ENCODE measurements around the gene IP6K2. TPM values are rescaled to one million over a fixed set of nuclear protein-coding genes. Genes with fewer than 3 reads are reported as not detected.

Gene IP6K2
- polyA plus RNA-seq, 2 of the 4 experiments (the other 2 are of a cell fraction): 61.9 to 78.4 TPM

GRCh38 chr3:48647714-48648113 lies 69.3 kb downstream of the IP6K2 start (continued):
- no peak for TF ChIP-seq HDAC2 (IDR thresholded peaks at IDR 0.05)
- TF ChIP-seq ELK1 (IDR thresholded peaks at IDR 0.05; ENCODE audit: low read depth, low read length): no peak

GRCh38 chr3:48644898-48645760 lies 71.9 kb downstream of the IP6K2 start:
- H3K4me2 ChIP-seq: no peak overlapping the region
- H3K4me3 ChIP-seq: no peak overlapping the region
- 93% methylated on average over 16 of the region's 22 CpGs for WGBS (ENCODE audit: missing lambda C conversion rate)
- FAIRE-seq: no peak
- H3K4me1 ChIP-seq: no peaks in the 10 kb centered on the region
- H3K9me3 ChIP-seq: no peaks in the 10 kb centered on the region
- DNase-seq (ENCODE audit: low read depth in 1 of 2, low spot score in 1 of 2): no peak
- TF ChIP-seq TP53 (CRISPR knock-in tag; IDR thresholded peaks at IDR 0.05): no peak
- no peak for TF ChIP-seq MAFK (IDR thresholded peaks at IDR 0.05; ENCODE audit: partially characterized antibody)
- TF ChIP-seq GATA3 (IDR thresholded peaks at IDR 0.05; ENCODE audit: borderline replicate concordance): no peak
- TF ChIP-seq POLR2AphosphoS2 (conservative IDR thresholded peaks at IDR 0.05; ENCODE audit: low read length): no peak
- TF ChIP-seq JUN (IDR thresholded peaks at IDR 0.05): no peak
- TF ChIP-seq RARB (CRISPR knock-in tag; IDR thresholded peaks at IDR 0.05): no peak
- TF ChIP-seq EHMT2 (IDR thresholded peaks at IDR 0.05; ENCODE audit: low read depth): no peak
- no peak for TF ChIP-seq MAZ (IDR thresholded peaks at IDR 0.05; ENCODE audit: borderline replicate concordance, low read depth, low read length)
- no peak for TF ChIP-seq CEBPB (IDR thresholded peaks at IDR 0.05)
- no peak for TF ChIP-seq CHD2 (IDR thresholded peaks at IDR 0.05; ENCODE audit: low read length, partially characterized antibody)
- TF ChIP-seq TFCP2L1 (CRISPR knock-in tag; IDR thresholded peaks at IDR 0.05): no peak
- no peak for TF ChIP-seq PHF8 (IDR thresholded peaks at IDR 0.05; ENCODE audit: borderline replicate concordance, low read depth)
- TF ChIP-seq SREBF2 (IDR thresholded peaks at IDR 0.05): no peak
- TF ChIP-seq KDM1A (IDR thresholded peaks at IDR 0.05; ENCODE audit: low read depth): no peak
- no peak for TF ChIP-seq KDM5A (IDR thresholded peaks at IDR 0.05)
- TF ChIP-seq CTCF (IDR thresholded peaks at IDR 0.05): no peak
- TF ChIP-seq RCOR1 (IDR thresholded peaks at IDR 0.05; ENCODE audit: low read depth, low read length): no peak
- TF ChIP-seq HES2 (IDR thresholded peaks at IDR 0.05): no peak
- TF ChIP-seq EP300 (IDR thresholded peaks at IDR 0.05): no peak
- no peak for TF ChIP-seq E2F6 (IDR thresholded peaks at IDR 0.05; ENCODE audit: borderline replicate concordance, low read depth)
- ChIA-PET POLR2A (no interaction called here), CTCF (interaction anchor here (1.1 to 1.2 kb wide), 2 partner anchors 11 to 17 kb away, joined by 4 read pairs; partner anchors contain the start of gene CELSR3)
- no peak overlapping the region for H3K27ac ChIP-seq
- ATAC-seq: no peak

- DNase-seq (ENCODE audit: low read depth in 1 of 2, low spot score in 1 of 2): no peak
- CTCF ChIA-PET: no interaction called here
- 80% methylated on average over 1 of the region's 12 CpGs for WGBS (ENCODE audit: missing lambda C conversion rate)
- TF ChIP-seq BCL3 (IDR thresholded peaks at IDR 0.05): no peak
- TF ChIP-seq PBX3 (IDR thresholded peaks at IDR 0.05): no peak
- TF ChIP-seq EHMT2 (IDR thresholded peaks at IDR 0.05; ENCODE audit: low read depth): no peak
- TF ChIP-seq E2F6 (IDR thresholded peaks at IDR 0.05; ENCODE audit: borderline replicate concordance, low read depth): no peak
- no peak for TF ChIP-seq EHF (CRISPR knock-in tag; IDR thresholded peaks at IDR 0.05)
- no peak for TF ChIP-seq KDM5A (IDR thresholded peaks at IDR 0.05)
- TF ChIP-seq RFX5 (IDR thresholded peaks at IDR 0.05): no peak
- TF ChIP-seq FOXS1 (CRISPR knock-in tag; IDR thresholded peaks at IDR 0.05): no peak
- TF ChIP-seq ZFP36 (IDR thresholded peaks at IDR 0.05; ENCODE audit: borderline replicate concordance, partially characterized antibody): no peak
- no peak for TF ChIP-seq GATA3 (IDR thresholded peaks at IDR 0.05; ENCODE audit: borderline replicate concordance)
- no peak for TF ChIP-seq CEBPB (IDR thresholded peaks at IDR 0.05)
- TF ChIP-seq RAD21 (conservative IDR thresholded peaks at IDR 0.05 in 1 of 2, IDR thresholded peaks at IDR 0.05 in 1 of 2): no peak
Measured at GRCh38 chr3:48642605-48643004, 74.4 kb downstream of the IP6K2 start.

More at GRCh38 chr3:48642605-48643004, 74.4 kb downstream of the IP6K2 start:
- Histone ChIP-seq H3K9me3 (no peaks in the 10 kb centered on the region), H3K4me3 (no peak overlapping the region), H3K27ac (no peak overlapping the region), H3K4me1 (no peaks in the 10 kb centered on the region), H3K4me2 (no peak overlapping the region)
- no peak for FAIRE-seq
- no peak for ATAC-seq
- POLR2A ChIA-PET: no interaction called here
